Measurements from ENCODE around the gene SCRT2. TPM values are rescaled to one million over a fixed set of nuclear protein-coding genes. Genes with fewer than 3 reads are reported as not detected.

SCRT2 gene
- total RNA-seq, 4 donors from 2014 or later = not detected

DNA sequence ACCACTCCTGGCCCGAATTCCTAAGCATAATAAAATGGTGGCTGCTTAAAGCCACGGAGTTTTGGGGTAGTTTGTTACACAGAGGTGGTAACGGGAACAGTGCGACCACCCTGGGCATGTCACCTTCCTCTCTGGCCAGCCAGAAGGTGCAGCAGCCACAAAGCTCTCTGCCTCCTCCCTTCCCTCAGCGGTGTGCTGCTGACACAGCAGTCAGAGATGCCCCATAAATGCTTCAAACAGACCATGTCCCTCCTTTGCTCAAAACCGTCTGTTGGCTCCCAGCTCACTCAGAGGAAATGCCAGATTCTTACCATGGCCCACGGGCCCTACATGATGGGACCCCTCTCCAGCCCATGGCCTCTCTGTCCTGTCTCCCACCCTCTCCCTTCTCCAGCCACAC is 53.4 kb downstream of the SCRT2 start:
- Histone ChIP-seq H3K36me3 (no peaks in the 10 kb centered on the region), H3K4me3 (no peak overlapping the region), H3K4me1 (no peaks in the 10 kb centered on the region), H3K27me3 (peaks cover 0 to 63% (median 0%) of the 10 kb centered on the region in 4 donors), H3K27ac (replicated peaks in 1 of 4) (no peak overlapping the region), H3K9me3 (peaks cover 0 to 14% (median 9%) of the 10 kb centered on the region in 4 donors)
- 84% methylated on average over 7 of the region's 7 CpGs for whole genome bisulfite sequencing
- DNase-seq (ENCODE audit: extremely low spot score) = no peak
- TF ChIP-seq POLR2A (IDR thresholded peaks at IDR 0.05; ENCODE audit: low read depth) (no peak), EP300 (IDR thresholded peaks at IDR 0.05) (no peak), POLR2AphosphoS5 (IDR thresholded peaks at IDR 0.05) (no peak)
- TF ChIP-seq, protein P1, sequence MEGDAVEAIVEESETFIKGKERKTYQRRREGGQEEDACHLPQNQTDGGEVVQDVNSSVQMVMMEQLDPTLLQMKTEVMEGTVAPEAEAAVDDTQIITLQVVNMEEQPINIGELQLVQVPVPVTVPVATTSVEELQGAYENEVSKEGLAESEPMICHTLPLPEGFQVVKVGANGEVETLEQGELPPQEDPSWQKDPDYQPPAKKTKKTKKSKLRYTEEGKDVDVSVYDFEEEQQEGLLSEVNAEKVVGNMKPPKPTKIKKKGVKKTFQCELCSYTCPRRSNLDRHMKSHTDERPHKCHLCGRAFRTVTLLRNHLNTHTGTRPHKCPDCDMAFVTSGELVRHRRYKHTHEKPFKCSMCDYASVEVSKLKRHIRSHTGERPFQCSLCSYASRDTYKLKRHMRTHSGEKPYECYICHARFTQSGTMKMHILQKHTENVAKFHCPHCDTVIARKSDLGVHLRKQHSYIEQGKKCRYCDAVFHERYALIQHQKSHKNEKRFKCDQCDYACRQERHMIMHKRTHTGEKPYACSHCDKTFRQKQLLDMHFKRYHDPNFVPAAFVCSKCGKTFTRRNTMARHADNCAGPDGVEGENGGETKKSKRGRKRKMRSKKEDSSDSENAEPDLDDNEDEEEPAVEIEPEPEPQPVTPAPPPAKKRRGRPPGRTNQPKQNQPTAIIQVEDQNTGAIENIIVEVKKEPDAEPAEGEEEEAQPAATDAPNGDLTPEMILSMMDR (IDR thresholded peaks at IDR 0.05) = no peak
- intact Hi-C loops (cut with DNase I) = no loop called here

DNA sequence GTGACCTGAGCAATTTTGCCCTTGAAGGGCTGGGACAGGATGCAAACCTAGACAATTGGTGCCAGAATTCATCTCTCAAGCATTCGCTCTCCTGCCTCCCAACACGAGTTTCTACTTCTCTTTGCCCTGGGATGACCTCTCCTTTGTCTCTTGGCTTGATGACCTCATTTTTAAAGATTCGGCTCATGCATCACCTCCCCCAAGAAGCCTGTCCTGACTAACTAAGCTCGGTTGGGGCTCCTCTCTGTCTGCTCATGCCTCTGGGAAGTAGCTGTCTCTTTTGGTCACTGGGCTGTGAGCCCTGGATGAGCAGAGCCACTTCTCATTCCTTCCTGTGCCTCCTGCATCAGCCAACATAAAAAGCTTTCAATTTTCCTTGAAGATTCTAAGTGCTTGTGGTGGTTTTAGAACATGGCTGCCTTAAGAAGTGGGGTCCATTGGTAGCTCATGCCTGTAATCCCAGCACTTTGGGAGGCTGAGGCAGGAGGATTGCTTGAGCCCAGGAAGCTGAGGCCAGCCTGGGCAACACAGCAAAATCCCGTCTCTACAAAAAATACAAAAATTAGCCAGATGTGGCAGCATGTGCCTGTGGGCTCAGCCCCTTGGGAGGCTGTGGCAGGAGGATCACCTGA is 54.4 kb downstream of the SCRT2 start:
- 39% methylated on average over 5 of the region's 5 CpGs for WGBS
- Histone ChIP-seq H3K4me1 (no peaks in the 10 kb centered on the region), H3K9me3 (peaks cover 0 to 14% (median 9%) of the 10 kb centered on the region in 4 donors), H3K4me3 (no peak overlapping the region), H3K27me3 (peaks cover 0 to 68% (median 0%) of the 10 kb centered on the region in 4 donors), H3K27ac (replicated peaks in 1 of 4) (no peak overlapping the region), H3K36me3 (no peaks in the 10 kb centered on the region)
- TF ChIP-seq POLR2A (IDR thresholded peaks at IDR 0.05; ENCODE audit: low read depth) (no peak), EP300 (IDR thresholded peaks at IDR 0.05) (no peak), POLR2AphosphoS5 (IDR thresholded peaks at IDR 0.05) (no peak)
- TF ChIP-seq, protein P1 (IDR thresholded peaks at IDR 0.05) = no peak
- intact Hi-C loops (cut with DNase I) = no loop called here
- DNase-seq (ENCODE audit: extremely low spot score) = no peak

DNA sequence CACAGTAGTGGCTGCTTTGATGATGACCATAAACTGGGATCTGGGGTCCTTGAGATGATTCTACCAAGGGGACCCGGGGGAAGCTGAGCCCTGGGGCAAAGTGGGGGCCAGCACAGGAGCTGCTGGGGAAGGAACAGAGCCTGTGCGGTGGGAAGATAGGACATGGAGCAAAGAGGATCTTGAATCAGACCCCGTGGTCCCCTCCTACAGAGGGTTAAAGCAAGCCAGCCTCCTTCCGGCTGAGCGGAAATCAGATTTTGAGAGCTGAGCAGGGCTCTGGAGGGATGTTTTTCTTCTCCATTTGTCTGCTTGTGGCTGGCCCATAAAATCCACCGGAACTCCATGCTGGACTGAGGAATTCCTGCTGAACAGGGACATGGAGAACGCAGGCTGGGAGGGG is 55.4 kb downstream of the SCRT2 start:
- intact Hi-C loops (cut with DNase I) = no loop called here
- no peaks in the 10 kb centered on the region for H3K4me1 ChIP-seq
- no peak for TF ChIP-seq POLR2A (IDR thresholded peaks at IDR 0.05; ENCODE audit: low read depth)
- no peak for DNase-seq (ENCODE audit: extremely low spot score)
- H3K36me3 ChIP-seq = no peaks in the 10 kb centered on the region
- H3K27ac ChIP-seq (replicated peaks in 1 of 4) = no peak overlapping the region
- 37% methylated on average over 6 of the region's 7 CpGs for WGBS
- H3K27me3 ChIP-seq = peaks cover 0 to 72% (median 0%) of the 10 kb centered on the region in 4 donors
- peaks cover 0 to 14% (median 9%) of the 10 kb centered on the region in 4 donors for H3K9me3 ChIP-seq
- H3K4me3 ChIP-seq = no peak overlapping the region

DNA sequence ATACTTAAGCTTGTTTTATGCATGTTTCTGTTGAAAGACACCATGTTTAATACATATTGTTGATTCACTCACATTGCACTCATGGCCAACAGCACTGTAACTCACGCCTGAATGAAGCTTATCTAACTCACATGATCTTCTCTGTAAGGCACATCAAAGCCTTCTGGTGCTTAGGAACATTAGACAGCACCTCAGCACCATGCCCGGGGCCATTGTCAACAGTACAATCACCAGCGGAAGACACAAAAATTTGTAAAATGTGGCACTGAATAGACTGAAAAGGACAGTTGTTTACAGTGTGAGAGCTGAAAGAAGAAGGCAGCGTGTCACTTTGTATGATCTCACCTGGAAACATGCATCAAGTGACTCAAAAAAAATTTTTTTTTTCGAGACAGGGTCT is 56.6 kb downstream of the SCRT2 start:
- no peak overlapping the region for H3K27ac ChIP-seq (replicated peaks in 1 of 4)
- no peak for TF ChIP-seq EP300 (IDR thresholded peaks at IDR 0.05)
- TF ChIP-seq POLR2AphosphoS5 (IDR thresholded peaks at IDR 0.05) = no peak
- no peak for TF ChIP-seq POLR2A (IDR thresholded peaks at IDR 0.05; ENCODE audit: low read depth)
- TF ChIP-seq, protein P1 (IDR thresholded peaks at IDR 0.05) = no peak
- no peaks in the 10 kb centered on the region for H3K36me3 ChIP-seq
- peaks cover 0 to 79% (median 0%) of the 10 kb centered on the region in 4 donors for H3K27me3 ChIP-seq
- H3K9me3 ChIP-seq = peaks cover 0 to 14% (median 9%) of the 10 kb centered on the region in 4 donors
- H3K4me3 ChIP-seq = no peak overlapping the region
- 80% methylated on average over 5 of the region's 5 CpGs for WGBS
- intact Hi-C loops (cut with DNase I) = no loop called here
- DNase-seq (ENCODE audit: extremely low spot score) = no peak
- H3K4me1 ChIP-seq = no peaks in the 10 kb centered on the region

DNA sequence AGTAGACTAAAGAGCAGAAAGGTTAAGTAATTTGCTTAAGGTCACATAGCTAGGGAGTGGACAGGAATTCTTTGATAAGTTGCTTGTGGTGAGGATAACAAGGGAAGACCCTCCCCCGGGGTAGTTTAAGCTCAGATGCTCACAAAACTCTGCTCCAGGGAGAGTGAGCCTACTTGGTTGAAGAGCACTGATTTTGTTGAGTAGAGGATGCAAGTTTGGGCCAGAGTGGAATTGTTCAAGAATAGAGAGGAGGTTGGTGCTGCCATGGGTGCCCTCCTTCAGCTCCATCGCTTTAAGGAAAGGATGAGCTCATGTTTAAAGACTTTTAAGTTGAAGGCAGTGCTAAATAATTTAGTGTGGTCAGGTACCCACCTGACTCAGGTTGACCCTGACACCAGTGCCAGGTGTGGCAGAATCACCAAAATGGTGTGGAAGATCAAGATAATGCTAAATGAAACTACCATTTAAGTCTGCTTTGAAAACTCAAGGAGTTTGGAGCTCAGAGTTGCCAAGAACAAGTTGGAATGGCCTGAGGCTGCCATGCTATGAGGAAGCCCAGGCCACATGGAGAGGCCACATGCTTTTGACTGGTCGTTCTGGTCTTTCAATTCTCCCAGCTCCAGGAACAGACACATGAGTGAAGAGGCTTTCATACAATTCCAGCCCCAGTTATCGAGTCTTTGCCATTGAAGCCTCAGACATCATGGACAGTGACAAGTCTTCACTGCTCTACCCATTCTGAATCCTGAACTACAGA is 57.5 kb downstream of the SCRT2 start:
- Histone ChIP-seq H3K4me3 (no peak overlapping the region), H3K9me3 (peaks cover 0 to 14% (median 9%) of the 10 kb centered on the region in 4 donors), H3K4me1 (no peaks in the 10 kb centered on the region), H3K27ac (replicated peaks in 1 of 4) (no peak overlapping the region), H3K36me3 (no peaks in the 10 kb centered on the region), H3K27me3 (peaks cover 0 to 79% (median 0%) of the 10 kb centered on the region in 4 donors)
- 82% methylated on average over 4 of the region's 4 CpGs for WGBS
- intact Hi-C loops (cut with DNase I) = no loop called here
- TF ChIP-seq POLR2AphosphoS5 (IDR thresholded peaks at IDR 0.05) (no peak), EP300 (IDR thresholded peaks at IDR 0.05) (no peak), POLR2A (IDR thresholded peaks at IDR 0.05; ENCODE audit: low read depth) (no peak)
- TF ChIP-seq, protein P1 (IDR thresholded peaks at IDR 0.05) = no peak
- DNase-seq (ENCODE audit: extremely low spot score) = no peak

Measured in esophagus muscularis mucosa (tissue), 4 donors.